ENCODE measurements around the gene HOXD3.

- TF ChIP-seq MAX (IDR thresholded peaks at IDR 0.05; ENCODE audit: low read depth, low read length) = no peak
- no peak for TF ChIP-seq POLR2A (IDR thresholded peaks at IDR 0.05; ENCODE audit: extremely low read depth, insufficient read length)
- no peak for TF ChIP-seq CTCF (IDR thresholded peaks at IDR 0.05; ENCODE audit: low read depth, low read length)
- no peak for TF ChIP-seq MYC (IDR thresholded peaks at IDR 0.05; ENCODE audit: low read depth, low read length)
These were observed 41.0 kb upstream of the HOXD3 start, which contains the start of gene HOXD10 for GRCh38 chr2:176115883-176116813.
